Retinal pigment epithelial cell (primary cell): ENCODE measurements around the gene GRK4.

Source experiments
- DNase-seq: peaks from one replicate; pipeline ENCODE4 v3.0.0-alpha.2; 2010; ENCODE audit warnings: low read depth
- H3K4me3 ChIP-seq: 2 replicates; pipeline ENCODE4 v1.5.1; 2011; ENCODE audit warnings: mild to moderate bottlenecking, low read length, control low read depth, moderate library complexity
- CTCF ChIP-seq: conservative IDR thresholded peaks from 2 replicates; pipeline ENCODE4 v1.5.1; 2011; ENCODE audit warnings: low read depth, low read length, control low read depth, inconsistent platforms

The GRK4 gene

GRCh38 chr4:2946812-2947600, 16.4 kb upstream of the GRK4 start:
- TF ChIP-seq CTCF = no peak
- H3K4me3 ChIP-seq = no peak overlapping the region
- no peak for DNase-seq

- no peak for TF ChIP-seq CTCF
- no peak overlapping the region for H3K4me3 ChIP-seq
- DNase-seq = no peak
Observed at GRCh38 chr4:2947926-2948325, 15.4 kb upstream of the GRK4 start.

GRCh38 chr4:2948895-2949781, 14.2 kb upstream of the GRK4 start:
- peak; percentile 65 for TF ChIP-seq CTCF
- no peak overlapping the region for H3K4me3 ChIP-seq
- DNase-seq = no peak

GRCh38 chr4:2949782-2950125, 13.6 kb upstream of the GRK4 start:
- no peak overlapping the region for H3K4me3 ChIP-seq
- no peak for DNase-seq
- TF ChIP-seq CTCF = no peak

GRCh38 chr4:2950221-2950989, 13.0 kb upstream of the GRK4 start:
- TF ChIP-seq CTCF = no peak
- H3K4me3 ChIP-seq = no peak overlapping the region
- DNase-seq = no peak

GRCh38 chr4:2953496-2953895, 9.9 kb upstream of the GRK4 start:
- TF ChIP-seq CTCF = no peak
- no peak overlapping the region for H3K4me3 ChIP-seq
- DNase-seq = no peak
